GM19324 (cell line): ENCODE measurements around the gene ST3GAL6.
"Not testable (repeated sequence)": the region's sequence is repeated elsewhere in the genome, so short reads cannot be mapped to it uniquely, and the experiment has no call there.

ENCODE experiments used
- ATAC-seq: cut with Tn5 transposase; IDR thresholded peaks from one replicate; pipeline ENCODE4 v1.9.1; 2021; ENCODE audit warnings: mild to moderate bottlenecking, moderate library complexity; ENCODE audit not compliant: unreplicated experiment, low FRiP score

Gene ST3GAL6

DNA sequence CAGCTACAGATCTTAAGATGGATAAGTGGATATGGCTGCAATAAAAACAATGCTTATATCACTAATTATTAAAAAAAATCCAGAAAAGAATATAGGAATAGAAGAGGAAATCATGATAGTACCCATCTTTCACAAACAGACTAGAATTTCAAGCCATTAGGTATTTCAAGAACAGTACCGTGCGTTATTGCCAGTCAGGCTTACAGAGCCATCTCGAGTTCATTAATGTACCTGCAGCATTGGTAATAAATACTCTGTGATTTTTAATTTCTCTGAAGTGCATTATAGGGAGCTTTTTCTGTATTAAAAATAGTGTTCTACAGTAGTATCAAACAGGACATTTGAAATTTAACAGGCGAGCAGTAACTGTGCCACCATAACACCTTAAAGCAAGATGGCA lies 35.7 kb downstream of the ST3GAL6 start:
- no peak for ATAC-seq

DNA sequence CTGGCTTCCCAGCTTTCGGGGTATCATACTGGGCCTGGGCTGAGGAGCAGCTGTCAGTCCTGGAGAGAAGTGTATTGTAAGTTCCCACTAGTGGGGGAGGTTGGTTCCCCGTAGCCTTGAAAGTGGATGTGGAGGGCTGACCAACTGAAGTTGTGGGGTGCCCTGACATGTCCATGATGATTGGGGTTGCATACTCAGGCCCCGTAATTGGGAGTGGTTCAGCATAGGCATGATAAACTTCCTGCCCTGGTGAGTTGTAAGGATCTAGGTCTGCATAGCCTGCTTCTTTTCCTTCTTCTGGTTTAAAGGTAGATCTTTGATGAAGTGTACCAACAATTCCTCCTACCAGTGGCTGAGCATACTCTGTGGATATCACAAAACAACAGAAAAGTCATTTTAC lies 36.3 kb downstream of the ST3GAL6 start:
- no peak for ATAC-seq

DNA sequence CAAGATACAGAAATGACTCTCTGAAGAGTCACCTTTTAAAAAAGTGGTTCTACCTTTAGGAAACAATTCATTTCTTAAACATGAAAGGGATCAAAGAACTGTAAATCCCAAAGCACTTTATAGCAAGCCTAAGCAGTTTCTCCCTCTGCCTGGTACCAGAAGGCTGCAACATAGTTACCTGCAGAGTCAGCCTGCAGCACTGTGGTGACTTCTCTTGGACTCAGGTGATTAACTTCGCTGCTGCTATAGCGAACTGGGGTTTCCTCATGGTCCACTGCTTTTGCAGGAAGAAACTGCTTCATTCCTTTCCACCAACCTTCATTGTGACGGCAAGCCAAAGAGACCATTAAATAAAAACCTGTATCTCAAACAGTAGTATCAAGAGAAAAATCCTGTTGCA lies 37.3 kb downstream of the ST3GAL6 start:
- ATAC-seq, result no peak

DNA sequence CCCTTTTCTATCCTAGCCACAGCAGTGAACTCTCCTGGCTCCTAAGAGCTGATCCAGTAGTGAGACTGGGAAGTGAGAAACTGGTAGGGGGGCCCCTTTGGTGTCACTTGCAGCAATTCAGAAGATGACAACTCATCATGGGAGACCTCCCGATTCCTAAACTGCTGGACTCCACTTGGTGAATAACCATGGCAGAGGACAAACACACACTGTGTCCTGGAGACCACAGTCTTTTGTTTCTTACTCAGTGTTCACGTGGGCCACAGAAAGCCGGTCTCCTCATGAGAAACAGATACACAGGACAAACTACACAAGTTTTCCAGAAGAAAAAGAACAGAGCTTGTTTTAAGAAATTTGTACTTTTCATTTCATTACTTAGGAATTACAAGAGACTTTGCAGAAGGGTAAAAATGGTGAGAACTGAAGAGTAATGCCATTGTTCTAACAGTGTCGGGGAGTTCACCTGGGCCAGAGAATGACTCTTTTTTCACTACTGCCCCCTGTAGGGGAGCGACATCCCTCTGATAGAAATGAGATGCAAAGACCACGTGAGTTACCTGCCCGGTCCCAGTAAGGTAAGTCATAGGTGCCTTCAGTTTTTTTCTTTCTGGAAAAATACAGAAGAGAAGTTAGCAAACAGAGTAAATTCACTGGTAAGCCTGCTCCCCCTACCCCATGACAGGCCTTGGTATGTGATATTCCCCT lies 38.1 kb downstream of the ST3GAL6 start:
- ATAC-seq, result no peak

DNA sequence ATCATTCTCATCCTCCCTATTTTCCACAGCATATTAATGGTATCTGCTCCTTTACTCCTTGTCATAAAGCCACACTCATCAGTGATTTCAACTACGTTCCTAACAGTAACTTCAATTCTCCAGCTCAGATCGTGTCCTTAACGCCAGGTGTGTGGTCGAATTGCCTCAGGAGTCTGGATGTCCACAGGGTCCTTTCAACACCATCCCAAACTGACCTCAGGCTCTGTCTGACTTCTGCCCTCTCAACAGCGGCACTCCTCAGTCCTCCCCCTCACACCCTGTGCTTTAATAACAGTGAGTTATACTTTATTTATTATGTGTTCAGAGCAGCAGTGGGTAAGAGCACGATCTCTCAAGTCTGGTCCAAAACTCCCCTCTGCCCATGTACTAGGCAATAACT lies 42.4 kb downstream of the ST3GAL6 start:
- no peak for ATAC-seq

DNA sequence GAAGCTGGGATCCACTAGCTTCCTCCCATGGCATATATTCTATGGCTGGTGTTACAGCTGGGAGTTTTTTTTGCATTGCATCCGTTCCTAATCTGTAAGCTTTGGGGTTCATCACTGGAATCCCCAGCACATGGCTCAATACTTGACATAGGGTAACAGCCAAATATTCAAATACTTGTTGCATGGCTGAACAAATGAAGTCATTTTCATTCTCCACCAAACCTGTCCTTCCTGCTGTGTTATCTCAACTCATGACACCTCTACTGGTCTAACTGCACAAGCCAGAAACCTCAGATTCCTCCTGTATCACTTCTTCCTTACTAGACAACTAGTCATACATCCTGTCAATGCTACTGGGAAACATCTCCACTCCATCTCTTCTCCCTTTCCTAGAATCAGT lies 43.4 kb downstream of the ST3GAL6 start:
- no peak for ATAC-seq

DNA sequence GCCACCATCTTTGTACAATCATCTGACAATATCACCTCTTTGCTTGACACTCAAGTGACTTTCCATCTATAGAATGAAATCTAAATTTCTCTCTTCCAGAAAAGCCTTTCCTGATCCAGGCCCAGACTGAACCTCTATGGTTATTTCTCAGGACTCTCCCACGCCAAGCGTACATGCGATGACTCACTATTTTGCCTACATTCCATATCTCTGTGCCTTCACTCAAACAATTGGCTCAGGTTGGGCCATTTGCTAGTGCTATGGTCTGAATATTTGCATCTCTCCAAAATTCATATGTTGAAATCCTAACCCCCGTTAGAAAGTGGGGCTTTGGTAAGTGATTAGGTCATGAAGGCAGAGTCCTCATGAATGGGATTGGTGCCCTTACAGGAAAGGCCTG lies 43.9 kb downstream of the ST3GAL6 start:
- no peak for ATAC-seq

DNA sequence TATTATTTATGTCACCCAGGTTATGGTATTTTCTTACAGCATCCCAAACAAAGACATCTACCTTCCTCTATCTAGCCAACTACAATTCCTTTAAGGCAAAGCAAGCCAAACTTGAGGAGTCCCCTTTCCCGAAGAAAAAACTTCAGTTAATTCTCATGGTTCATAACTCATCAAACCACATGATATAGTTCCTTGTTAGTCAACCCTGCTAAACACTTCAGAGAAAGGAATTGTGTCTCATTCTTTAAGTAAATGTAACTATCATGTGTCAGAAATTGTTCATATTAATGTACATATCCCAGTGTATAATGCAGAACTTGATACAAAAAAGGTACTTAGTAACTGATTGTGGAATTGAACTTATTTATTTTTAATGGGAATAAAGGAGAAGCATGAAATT lies 44.4 kb downstream of the ST3GAL6 start:
- no peak for ATAC-seq

DNA sequence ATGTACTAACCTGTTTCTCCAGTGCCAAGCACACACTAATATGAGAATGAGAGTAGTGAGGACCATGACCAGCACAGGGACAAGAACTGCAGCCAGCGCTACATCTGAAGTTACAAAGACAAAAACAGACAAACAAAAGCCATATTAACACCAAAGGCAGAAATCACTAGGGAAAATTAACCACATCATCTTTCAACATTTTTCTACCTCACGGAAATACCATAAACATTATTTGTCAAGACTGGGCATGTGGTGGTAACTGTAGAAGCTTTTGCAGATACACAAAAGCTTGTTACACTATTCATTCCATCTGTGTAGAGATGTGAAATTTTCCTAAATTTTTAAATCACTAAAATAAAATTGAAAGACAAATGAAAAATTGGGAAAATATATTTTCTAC lies 44.9 kb downstream of the ST3GAL6 start:
- no peak for ATAC-seq

DNA sequence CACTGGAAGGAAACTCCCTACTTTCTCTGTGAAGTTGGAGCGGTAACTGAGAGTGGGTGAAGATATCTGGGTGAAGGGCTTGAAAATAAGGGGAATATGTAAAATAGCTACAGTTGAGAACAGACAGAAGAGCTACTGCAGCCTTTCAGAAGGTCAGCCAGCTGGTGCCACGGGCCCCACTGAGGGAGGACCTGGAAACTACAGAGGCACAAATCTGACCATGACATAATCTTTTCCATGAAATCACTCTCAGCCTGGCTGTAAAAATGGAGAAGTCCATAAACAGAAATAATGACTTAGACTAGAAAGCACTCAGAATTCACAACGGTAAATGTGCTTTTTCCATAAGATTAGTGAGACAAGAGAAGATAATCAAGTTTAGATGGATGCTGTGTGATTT lies 46.4 kb downstream of the ST3GAL6 start:
- no peak for ATAC-seq

DNA sequence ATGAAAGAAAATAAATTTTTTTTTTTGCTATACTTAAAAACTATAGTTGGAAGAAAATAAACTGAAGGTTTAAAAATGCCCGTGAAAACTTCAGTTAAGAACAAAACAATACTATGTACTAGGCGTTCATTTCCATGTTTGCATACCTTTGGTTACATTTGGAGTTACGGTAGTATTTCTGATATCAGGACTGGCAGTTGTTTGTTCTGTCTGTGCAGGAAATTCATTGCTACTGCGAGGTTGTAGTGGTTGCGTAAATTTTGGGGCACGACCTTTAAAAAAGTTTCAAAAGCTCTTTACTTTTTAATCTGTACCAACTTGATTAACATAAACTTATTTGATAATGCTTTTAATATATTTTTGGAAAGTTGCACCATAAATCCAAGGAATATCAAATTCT lies 47.9 kb downstream of the ST3GAL6 start:
- no peak for ATAC-seq

DNA sequence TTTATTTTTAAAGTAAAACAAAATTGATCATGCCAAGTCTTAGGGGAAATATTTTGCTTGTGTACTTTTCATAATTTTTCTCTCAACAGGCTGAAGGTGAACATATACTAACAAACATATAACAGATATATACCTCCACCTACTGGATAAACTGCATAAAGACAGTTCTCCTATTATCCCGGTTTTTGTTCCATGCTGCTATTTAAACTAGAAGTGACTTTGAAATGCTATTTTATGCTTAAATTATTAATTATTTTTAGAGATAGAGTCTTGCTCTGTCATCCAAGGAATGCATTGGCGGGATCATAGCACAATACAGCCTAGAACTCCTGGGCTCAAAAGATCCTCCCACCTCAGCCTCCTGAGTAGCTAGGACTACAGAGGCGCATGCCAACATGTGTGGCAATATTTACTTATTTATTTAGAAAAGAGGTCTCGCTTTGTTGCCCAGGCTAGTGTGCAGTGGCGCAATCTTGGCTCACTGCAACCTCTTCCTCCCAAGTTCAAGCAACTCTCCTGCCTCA lies 49.8 kb downstream of the ST3GAL6 start:
- ATAC-seq, result no peak

DNA sequence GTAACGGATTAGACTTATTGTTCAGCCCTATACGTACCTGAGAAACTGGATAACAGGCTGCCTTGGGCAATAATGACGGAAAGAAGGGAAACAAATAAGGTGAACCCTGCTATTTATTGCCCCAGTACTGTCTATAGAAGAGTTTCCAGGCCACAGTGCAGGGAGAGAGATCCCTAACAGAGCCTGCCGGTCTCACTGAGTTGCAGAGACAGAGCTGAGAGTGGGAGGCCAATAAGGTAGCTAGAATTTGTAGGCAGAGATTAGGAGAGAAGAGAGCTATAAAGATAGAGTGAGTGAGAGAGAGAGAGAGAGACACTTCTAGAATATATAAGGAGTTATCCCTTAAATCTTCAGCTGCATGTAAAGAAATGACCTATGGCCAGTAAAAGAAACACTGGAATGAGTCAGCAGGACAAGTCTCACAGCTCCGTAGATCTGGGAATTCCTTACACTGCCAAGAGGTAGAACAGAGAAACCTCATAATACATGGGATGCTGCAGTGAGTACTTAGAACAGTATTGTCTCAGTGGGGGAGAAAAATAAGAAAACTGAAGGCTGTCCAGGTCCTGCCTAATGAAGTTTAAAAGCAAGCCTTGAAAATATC lies 51.8 kb downstream of the ST3GAL6 start:
- no peak for ATAC-seq

DNA sequence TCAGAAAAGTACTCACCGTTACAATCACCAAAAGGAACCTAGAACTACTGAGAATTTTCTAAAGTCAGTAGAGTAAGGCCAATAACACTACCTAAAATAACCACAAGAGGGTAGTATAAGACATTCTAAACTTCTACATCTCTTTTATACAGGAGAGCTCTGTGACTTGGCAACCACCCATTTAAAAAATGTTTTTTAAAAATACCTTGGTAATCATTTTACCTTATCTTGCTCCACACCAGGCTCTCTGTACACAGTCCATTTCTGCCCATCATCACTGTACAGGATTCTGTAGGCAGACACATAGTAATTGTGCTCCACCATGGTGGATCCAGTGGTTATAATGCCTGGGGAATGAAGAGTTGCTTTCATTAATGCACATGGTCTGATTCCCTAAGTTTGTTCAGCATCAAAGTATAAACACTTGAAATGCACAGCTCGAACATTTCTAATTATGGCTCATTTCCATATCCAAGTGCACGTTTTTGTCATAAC lies 54.5 kb downstream of the ST3GAL6 start:
- ATAC-seq, result peak; percentile 71

DNA sequence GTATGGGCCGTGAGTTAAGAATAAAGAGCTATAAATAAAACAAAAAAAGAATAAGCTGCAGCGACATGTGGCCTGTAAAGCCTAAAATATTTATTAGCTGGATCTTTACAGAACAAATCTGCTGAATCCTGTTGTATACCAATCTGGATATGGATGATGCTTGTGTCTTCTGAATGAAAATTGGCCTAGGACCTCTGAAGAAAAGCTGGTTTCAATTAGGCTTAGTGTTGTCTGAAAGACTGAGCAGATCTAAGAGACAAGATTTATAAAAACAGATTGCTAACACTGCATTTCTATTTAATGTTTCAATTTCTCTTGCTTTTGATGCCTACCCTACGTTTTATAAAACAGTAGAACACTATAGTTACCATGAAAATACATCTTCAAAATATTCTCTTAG lies 57.9 kb downstream of the ST3GAL6 start:
- ATAC-seq, result no peak

DNA sequence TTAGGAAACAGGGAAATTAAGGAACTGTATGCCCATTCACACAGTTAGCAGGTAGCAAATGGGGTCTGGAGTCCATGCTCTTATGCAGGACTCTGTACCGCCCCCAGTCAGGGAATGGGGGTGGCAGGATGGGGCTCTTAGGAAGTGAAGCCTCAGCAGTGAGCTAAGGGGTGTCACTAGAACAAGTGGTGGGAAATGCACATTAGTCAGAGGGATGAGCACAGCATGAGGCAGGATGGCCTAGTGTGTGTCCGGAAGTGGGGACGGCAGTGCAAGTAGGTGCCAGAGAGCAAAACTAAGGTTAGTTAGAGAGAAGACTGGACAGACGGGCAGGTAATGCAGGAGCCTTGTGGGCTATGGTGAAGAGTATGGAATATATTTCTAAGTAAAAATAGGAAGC lies 60.7 kb downstream of the ST3GAL6 start:
- no peak for ATAC-seq

DNA sequence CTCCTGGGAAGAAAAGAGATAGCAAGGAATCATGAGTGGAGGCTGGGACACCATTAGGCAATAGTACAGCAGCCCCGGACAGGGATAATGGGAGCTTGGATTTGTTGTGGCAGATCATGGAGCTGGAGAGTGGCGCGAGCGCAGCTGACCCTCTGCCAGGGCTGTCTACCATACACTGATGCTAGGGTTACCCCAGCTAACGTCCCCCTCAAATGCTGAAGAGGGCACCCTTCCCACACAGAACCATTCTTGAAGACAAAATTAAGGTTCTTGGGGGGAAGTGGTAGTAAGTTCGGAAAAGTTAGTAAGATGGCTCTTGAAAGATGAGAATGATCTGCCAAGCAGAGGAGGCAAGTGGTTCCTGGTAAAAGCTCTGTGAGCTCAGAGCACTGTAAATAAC lies 61.1 kb downstream of the ST3GAL6 start:
- ATAC-seq, result no peak

DNA sequence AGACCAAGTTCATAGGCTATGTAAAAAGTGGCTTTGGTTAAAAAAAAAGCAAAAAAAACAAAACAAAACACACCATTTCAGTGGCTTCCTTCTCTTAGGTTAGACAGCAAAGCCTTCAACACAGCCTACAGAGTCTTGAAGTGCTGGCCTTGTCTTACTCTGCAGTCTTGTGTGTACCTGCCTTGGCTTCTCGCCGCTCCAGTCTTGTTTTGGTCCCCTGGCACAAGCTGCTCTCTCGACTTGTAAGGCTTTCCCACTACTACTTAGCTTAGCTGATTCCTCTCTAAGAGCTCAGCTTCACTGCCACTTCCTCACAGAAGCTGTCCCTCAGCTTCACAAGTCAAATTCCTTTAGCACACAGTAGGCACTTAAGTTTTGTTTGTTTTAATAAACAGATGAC lies 63.0 kb downstream of the ST3GAL6 start:
- ATAC-seq, result no peak

DNA sequence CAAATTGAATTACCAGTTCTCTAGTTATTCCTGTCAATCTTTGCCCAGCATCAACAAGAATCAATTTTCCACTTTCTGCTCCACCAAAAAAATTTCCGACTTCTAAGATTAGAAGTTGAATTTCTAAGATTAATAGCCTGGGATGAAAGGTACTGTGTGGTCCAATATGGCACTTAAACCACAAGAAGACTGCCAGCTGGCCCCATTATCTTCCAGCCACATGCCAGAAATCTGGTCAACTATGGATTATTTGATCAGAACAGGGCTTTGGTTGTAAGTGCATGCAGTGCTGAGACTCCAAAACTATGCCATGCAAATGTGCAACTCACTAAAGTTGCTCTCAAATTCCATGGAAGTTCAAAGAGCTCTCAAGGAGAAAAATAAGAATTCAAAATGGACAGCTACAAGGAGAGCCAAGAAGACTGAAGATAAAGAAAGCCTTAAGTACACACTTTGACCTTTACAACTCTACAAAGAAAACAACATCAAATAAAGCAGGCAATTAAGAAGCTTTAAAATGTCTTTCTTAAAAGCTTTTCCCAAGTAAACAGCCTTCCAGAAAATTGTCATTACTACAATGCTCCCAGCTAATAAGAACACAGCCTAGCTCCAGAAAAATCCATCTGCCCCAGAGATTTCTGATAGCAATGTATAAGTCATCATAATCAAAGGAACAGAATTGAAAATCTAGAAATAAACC lies 64.2 kb downstream of the ST3GAL6 start:
- ATAC-seq, result no peak

DNA sequence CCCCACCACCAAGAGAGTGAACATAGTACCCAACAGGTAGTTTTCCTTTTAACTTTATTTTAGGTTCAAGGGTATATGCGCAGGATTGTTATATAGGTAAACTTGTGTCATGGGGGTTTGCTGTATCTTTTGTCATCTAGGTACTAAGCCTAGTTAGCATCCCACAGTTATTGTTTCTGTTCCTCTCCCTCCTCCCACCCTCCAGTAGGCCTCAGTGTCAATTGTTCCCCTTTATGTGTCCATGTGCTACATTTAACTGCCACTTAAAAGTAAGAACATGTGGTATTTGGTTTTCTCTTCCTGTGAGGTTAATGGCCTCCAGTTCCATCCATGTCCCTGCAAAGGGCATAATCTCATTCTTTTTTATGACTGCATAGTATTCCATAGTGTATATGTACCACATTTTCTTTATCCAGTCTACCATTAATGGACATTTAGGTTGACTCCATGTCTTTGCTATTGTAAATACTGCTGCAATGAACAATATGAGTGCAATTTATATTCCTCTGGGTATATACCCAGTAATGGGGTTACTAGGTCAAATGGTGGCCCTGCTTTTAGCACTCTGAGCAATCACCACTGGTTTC lies 66.2 kb downstream of the ST3GAL6 start:
- ATAC-seq, result no peak

DNA sequence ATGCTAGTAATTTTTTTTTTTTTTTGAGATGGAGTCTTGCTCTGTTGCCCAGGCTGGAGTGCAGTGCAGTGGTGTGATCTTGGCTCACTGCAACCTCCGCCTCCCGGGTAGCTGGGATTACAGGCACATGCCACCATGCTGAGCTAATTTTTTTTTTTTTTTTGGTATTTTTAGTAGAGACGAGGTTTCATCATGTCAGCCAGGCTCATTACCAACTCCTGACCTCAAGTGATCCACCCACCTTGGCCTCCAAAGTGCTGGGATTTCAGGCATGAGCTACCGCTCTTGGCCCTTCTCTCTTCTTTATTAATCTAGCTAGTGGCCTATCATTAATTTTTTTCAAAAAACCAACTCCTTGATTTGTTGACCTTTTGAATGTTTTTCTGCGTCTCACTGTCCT lies 67.9 kb downstream of the ST3GAL6 start:
- ATAC-seq, result not testable (repeated sequence)
